K562 (cell line): ENCODE data around the gene ZDHHC12. TPM values are rescaled to one million over a fixed set of nuclear protein-coding genes. Genes with fewer than 3 reads are reported as not detected.

Experiments used
- CBFB ChIP-seq: sonication (generic); formaldehyde crosslinking; IDR thresholded peaks from 2 replicates; pipeline ENCODE4 v1.4.0; 2020; ENCODE audit warnings: mild to moderate bottlenecking, missing genetic modification reagents
- HOXB6 ChIP-seq: fragments of 250-450 bp; sonication (Bioruptor Pico); IDR thresholded peaks from 2 replicates; pipeline ENCODE4 v1.5.1; 2022; ENCODE audit warnings: mild to moderate bottlenecking, borderline replicate concordance
- NR2C2 ChIP-seq, 2 experiments: fragments of 200-800 bp in 1 of 2; sonication (Bioruptor generic) in 1 of 2; sonication (generic) in 1 of 2; formaldehyde crosslinking in 1 of 2; IDR thresholded peaks; 2 replicates each; pipeline versions ENCODE4 v1.6.1 to v1.8.0; 2016 to 2022; ENCODE audit warnings: mild to moderate bottlenecking in 1 of 2, missing compliant biosample characterization in 1 of 2, missing genetic modification characterization in 1 of 2, missing genetic modification reagents in 1 of 2
- PML ChIP-seq: IDR thresholded peaks from 2 replicates; pipeline ENCODE4 v1.6.1; 2012; ENCODE audit warnings: low read length, inconsistent platforms
- RAD21 ChIP-seq, 2 experiments: fragments of 250-450 bp in 1 of 2; fragments of 450-650 bp in 1 of 2; sonication (Bioruptor Pico) in 1 of 2; formaldehyde crosslinking in 1 of 2; IDR thresholded peaks in 1 of 2; conservative IDR thresholded peaks in 1 of 2; 2 replicates each; pipeline versions ENCODE4 v1.4.0 to v1.8.0; 2020 to 2022; ENCODE audit warnings: mild to moderate bottlenecking in 2 of 2, moderate library complexity in 1 of 2
- SNRNP70 ChIP-seq: fragments of 200-400 bp; formaldehyde crosslinking; optimal IDR thresholded peaks from 2 replicates; pipeline ENCODE3; 2017; ENCODE audit warnings: low read depth, low read length
- polyA plus RNA-seq, 8 experiments: library from polyadenylated mRNA; depleted of rRNA in 4 of 8; stranded (reverse) in 5 of 8; unstranded in 3 of 8; fragments of >200 nt; fragmentation: Nextera tagmentation in 2 of 8; fragmentation: Illumina TruSeq in 1 of 8; extraction: Ambion mirVana in 2 of 8; extraction: Trizol in 1 of 8; gene quantifications; 2 replicates each; pipeline versions ENCODE4 v1.2.1 to v1.2.3, GENCODE V29; 2011 to 2014; ENCODE audit warnings: inconsistent platforms in 1 of 8, missing spikeins in 1 of 8
- total RNA-seq, 7 experiments: library from RNA; depleted of rRNA in 6 of 7; stranded (reverse); fragments of >200 nt in 6 of 7; fragmentation: Illumina TruSeq in 2 of 7; extraction: Trizol in 2 of 7; gene quantifications; 2 replicates each; pipeline versions ENCODE4 v1.2.1 to v1.2.3, GENCODE V29; 2011 to 2021; ENCODE audit warnings: low replicate concordance in 1 of 7
- TF ChIP-seq, protein P1 (sequence below), 2 experiments: fragments of 450-650 bp in 1 of 2; sonication (generic) in 1 of 2; formaldehyde crosslinking in 1 of 2; IDR thresholded peaks; 2 replicates each; pipeline versions ENCODE4 v1.7.1 to v1.9.0; 2016 to 2022; ENCODE audit warnings: inconsistent platforms in 1 of 2, mild to moderate bottlenecking in 1 of 2, missing genetic modification reagents in 1 of 2
- TF ChIP-seq, protein P2 (sequence below), 3 experiments: fragments of 200-800 bp in 1 of 3; fragments of 250-450 bp in 1 of 3; fragments of 450-650 bp in 1 of 3; sonication (Bioruptor Pico) in 1 of 3; sonication (Bioruptor generic) in 1 of 3; formaldehyde crosslinking in 1 of 3; IDR thresholded peaks; 2 replicates each; pipeline versions ENCODE4 v1.6.1 to v1.8.0; 2016 to 2022; ENCODE audit warnings: mild to moderate bottlenecking in 2 of 3, missing genetic modification characterization in 2 of 3, missing compliant biosample characterization in 1 of 3, moderate library complexity in 1 of 3
- TF ChIP-seq, protein P3 (sequence below): sonication (generic); formaldehyde crosslinking; IDR thresholded peaks from 2 replicates; pipeline ENCODE4 v1.8.1; 2023; ENCODE audit warnings: mild to moderate bottlenecking, missing genetic modification reagents

ZDHHC12 gene
- total and polyA plus RNA-seq, 9 of the 15 experiments (the other 6 are each of a cell fraction or from before 2014, with no cell fraction given): 0.21 to 38.0 (median 13.8) TPM

DNA sequence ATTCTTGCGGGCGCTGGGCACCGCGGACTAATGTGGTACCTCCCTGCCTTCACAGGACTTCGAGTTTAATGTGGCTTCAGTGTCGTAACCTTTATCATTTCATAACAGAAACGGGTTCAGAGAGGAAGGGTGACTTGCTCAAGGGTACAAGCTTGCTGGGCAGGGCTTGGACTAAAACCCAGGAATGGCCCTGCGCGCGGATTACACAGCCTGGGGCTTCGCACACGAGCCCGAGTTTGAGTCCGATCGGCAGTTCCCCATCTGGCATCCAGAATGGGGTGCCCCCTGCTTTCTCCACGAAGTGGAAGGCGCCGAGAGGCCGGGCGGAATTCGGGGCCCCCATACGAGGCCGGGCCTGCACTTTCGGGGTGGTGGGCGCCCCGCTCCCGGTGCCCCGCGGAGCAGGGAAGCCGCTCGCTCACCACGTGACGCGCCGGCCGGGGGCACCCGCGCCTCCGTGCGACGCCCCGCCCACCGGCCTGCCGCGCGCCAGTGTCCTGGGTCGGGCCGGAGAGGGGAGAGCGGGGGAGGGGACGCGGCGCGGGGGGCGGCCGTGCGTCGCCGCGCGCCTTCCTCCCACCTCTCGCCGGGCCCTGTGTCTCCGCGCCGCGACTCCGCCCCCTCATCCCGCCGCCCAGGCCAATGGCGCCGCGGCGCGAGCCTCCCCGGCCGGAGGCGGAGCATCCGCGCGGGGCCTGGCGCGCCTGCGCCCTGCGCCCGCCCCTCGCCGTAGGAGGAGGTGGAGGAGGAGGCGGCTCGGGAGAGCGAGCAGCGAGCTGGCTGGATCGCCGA is 35.2 kb downstream of the ZDHHC12 start, which contains the start of gene SET (continued):
- TF ChIP-seq, protein P1, sequence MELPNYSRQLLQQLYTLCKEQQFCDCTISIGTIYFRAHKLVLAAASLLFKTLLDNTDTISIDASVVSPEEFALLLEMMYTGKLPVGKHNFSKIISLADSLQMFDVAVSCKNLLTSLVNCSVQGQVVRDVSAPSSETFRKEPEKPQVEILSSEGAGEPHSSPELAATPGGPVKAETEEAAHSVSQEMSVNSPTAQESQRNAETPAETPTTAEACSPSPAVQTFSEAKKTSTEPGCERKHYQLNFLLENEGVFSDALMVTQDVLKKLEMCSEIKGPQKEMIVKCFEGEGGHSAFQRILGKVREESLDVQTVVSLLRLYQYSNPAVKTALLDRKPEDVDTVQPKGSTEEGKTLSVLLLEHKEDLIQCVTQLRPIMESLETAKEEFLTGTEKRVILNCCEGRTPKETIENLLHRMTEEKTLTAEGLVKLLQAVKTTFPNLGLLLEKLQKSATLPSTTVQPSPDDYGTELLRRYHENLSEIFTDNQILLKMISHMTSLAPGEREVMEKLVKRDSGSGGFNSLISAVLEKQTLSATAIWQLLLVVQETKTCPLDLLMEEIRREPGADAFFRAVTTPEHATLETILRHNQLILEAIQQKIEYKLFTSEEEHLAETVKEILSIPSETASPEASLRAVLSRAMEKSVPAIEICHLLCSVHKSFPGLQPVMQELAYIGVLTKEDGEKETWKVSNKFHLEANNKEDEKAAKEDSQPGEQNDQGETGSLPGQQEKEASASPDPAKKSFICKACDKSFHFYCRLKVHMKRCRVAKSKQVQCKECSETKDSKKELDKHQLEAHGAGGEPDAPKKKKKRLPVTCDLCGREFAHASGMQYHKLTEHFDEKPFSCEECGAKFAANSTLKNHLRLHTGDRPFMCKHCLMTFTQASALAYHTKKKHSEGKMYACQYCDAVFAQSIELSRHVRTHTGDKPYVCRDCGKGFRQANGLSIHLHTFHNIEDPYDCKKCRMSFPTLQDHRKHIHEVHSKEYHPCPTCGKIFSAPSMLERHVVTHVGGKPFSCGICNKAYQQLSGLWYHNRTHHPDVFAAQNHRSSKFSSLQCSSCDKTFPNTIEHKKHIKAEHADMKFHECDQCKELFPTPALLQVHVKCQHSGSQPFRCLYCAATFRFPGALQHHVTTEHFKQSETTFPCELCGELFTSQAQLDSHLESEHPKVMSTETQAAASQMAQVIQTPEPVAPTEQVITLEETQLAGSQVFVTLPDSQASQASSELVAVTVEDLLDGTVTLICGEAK (IDR thresholded peaks at IDR 0.05): peak; percentile 56; the same call in 1 of the 2 replicates
- TF ChIP-seq, protein P1 (CRISPR knock-in tag; IDR thresholded peaks at IDR 0.05): no peak
- TF ChIP-seq CBFB (peak; percentile 83; the same call in 1 of the 2 replicates), HOXB6 (no peak), PML (peak; percentile 32), RAD21 (CRISPR knock-in tag; conservative IDR thresholded peaks at IDR 0.05 in 1 of 2, IDR thresholded peaks at IDR 0.05 in 1 of 2) (peak; percentile 16 to 24; a peak in 2 of 4 replicates), SNRNP70 (no peak), NR2C2 (CRISPR knock-in tag; IDR thresholded peaks at IDR 0.05) (peak; percentile 61; the same call in 1 of the 2 replicates), NR2C2 (tag; IDR thresholded peaks at IDR 0.05) (no peak)
- TF ChIP-seq, protein P2, sequence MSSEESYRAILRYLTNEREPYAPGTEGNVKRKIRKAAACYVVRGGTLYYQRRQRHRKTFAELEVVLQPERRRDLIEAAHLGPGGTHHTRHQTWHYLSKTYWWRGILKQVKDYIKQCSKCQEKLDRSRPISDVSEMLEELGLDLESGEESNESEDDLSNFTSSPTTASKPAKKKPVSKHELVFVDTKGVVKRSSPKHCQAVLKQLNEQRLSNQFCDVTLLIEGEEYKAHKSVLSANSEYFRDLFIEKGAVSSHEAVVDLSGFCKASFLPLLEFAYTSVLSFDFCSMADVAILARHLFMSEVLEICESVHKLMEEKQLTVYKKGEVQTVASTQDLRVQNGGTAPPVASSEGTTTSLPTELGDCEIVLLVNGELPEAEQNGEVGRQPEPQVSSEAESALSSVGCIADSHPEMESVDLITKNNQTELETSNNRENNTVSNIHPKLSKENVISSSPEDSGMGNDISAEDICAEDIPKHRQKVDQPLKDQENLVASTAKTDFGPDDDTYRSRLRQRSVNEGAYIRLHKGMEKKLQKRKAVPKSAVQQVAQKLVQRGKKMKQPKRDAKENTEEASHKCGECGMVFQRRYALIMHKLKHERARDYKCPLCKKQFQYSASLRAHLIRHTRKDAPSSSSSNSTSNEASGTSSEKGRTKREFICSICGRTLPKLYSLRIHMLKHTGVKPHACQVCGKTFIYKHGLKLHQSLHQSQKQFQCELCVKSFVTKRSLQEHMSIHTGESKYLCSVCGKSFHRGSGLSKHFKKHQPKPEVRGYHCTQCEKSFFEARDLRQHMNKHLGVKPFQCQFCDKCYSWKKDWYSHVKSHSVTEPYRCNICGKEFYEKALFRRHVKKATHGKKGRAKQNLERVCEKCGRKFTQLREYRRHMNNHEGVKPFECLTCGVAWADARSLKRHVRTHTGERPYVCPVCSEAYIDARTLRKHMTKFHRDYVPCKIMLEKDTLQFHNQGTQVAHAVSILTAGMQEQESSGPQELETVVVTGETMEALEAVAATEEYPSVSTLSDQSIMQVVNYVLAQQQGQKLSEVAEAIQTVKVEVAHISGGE (CRISPR knock-in tag; IDR thresholded peaks at IDR 0.05): peak in 1 of 3 experiments; percentile 54; a peak in 1 of 6 replicates
- TF ChIP-seq, protein P3, sequence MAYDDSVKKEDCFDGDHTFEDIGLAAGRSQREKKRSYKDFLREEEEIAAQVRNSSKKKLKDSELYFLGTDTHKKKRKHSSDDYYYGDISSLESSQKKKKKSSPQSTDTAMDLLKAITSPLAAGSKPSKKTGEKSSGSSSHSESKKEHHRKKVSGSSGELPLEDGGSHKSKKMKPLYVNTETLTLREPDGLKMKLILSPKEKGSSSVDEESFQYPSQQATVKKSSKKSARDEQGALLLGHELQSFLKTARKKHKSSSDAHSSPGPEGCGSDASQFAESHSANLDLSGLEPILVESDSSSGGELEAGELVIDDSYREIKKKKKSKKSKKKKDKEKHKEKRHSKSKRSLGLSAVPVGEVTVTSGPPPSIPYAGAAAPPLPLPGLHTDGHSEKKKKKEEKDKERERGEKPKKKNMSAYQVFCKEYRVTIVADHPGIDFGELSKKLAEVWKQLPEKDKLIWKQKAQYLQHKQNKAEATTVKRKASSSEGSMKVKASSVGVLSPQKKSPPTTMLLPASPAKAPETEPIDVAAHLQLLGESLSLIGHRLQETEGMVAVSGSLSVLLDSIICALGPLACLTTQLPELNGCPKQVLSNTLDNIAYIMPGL: 0 out of 2 replicates have a peak, but pooled peaks have one; percentile 79
